Measurements from ENCODE around the gene IGSF9B.
A peak's percentile ranks its signal among the peaks of the same experiment; 100 is the strongest.

IGSF9B gene

DNA sequence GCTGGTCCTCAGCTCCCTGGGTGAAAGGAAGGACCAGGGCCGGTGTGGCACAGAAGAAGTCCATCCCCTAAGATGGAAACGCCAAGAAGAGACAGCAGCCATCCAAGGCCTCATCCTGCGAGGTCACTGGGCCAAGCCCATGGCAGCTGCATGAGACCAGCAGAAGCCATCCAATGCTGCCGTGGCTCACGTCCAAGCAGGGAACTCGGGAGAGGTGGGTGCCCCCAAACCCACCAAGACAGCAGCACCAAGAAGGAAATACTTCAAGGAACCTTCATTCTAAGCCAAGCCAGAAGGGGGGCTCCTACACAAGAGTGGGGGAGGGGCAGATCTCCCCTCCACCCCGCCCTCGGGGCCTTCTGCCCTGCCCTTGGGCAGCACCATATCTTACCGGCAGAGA lies 49.6 kb downstream of the IGSF9B start:
- TF ChIP-seq TAF1 (IDR thresholded peaks at IDR 0.05; ENCODE audit: low read depth, low read length) (no peak), POU2F2 (IDR thresholded peaks at IDR 0.05; ENCODE audit: low read depth, low read length) (no peak), POLR2AphosphoS5 (IDR thresholded peaks at IDR 0.05; ENCODE audit: low read depth, low read length) (no peak), PAX5 (IDR thresholded peaks at IDR 0.05; ENCODE audit: insufficient read depth, low read length, severe bottlenecking) (no peak), POLR2A (IDR thresholded peaks at IDR 0.05; ENCODE audit: low read depth, low read length) (no peak), SPI1 (IDR thresholded peaks at IDR 0.05; ENCODE audit: low read depth, low read length) (no peak)
- no peak for FAIRE-seq
- DNase-seq (ENCODE audit: insufficient read length, low spot score): no peak

DNA sequence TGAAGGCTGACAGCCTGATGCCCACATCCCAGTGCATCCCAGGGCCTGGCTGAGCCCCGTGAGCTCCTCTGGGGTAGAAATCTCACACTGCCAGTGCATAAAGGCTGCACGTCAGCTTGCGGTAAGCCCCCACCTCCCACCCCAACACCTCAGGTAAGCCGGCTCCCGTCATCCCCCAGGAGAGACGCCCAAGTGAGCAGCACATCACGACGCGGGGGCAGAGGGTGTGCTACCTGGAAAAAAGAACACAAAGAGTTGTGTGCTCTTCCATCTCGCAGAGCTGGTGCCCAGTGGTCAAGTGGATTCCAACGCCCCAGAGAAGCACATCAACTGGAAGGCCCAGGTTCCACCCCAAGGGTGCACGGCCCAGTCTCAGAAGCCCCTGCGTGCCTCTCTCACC lies 50.0 kb downstream of the IGSF9B start:
- no peak for FAIRE-seq
- no peak for DNase-seq (ENCODE audit: insufficient read length, low spot score)
- TF ChIP-seq POLR2AphosphoS5 (IDR thresholded peaks at IDR 0.05; ENCODE audit: low read depth, low read length): no peak

DNA sequence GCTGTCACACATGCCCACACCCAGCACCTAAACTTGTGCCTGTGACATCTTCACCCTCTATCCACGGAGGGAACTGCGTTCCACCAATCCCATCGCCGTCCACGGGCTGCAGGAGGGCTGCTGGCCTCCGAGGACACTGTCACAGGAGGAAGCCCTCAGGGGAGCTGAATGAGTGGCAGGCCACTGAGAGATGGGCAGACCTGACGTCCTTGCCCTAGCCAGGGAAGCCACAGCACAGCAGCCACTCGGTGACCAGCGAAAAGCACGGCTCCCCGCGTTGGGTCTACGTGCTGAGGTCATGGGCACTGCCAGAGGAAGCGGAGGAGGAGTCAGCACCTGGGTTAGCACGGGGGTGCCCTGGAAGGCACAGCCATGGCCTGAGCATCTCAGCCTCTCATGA lies 50.5 kb downstream of the IGSF9B start:
- no peak for DNase-seq (ENCODE audit: insufficient read length, low spot score)
- no peak for FAIRE-seq
- TF ChIP-seq TAF1 (IDR thresholded peaks at IDR 0.05; ENCODE audit: low read depth, low read length) (no peak), POLR2AphosphoS5 (IDR thresholded peaks at IDR 0.05; ENCODE audit: low read depth, low read length) (no peak), POLR2A (IDR thresholded peaks at IDR 0.05; ENCODE audit: low read depth, low read length) (no peak), SPI1 (IDR thresholded peaks at IDR 0.05; ENCODE audit: low read depth, low read length) (no peak), POU2F2 (IDR thresholded peaks at IDR 0.05; ENCODE audit: low read depth, low read length) (no peak), PAX5 (IDR thresholded peaks at IDR 0.05; ENCODE audit: insufficient read depth, low read length, severe bottlenecking) (no peak)

DNA sequence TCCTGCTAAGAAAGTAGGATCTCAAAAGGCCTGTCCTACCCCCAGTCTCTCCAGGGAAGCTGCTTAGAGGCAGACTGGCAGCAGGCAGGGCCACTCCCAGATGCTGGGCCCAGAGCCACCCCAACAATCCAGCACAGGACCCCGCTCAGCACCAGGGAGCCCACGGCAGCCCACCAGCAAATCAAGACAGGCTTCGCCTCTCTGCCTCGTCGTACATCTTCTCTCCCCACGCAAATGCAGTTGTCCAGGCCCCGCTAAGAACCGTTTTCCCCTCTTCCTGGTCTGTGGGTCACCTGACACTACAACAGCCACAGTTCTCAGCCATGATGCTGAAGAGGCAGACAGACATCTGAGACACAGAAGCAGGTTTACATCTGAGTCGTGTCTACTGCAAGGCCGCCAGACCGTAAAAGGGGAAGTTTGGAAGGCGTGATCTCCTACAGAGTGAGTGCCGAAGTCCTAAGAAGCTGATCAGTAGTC lies 51.1 kb downstream of the IGSF9B start:
- FAIRE-seq (peak; percentile 35), DNase-seq (ENCODE audit: insufficient read length, low spot score) (no peak)
- TF ChIP-seq SPI1 (IDR thresholded peaks at IDR 0.05; ENCODE audit: low read depth, low read length) (no peak), PAX5 (IDR thresholded peaks at IDR 0.05; ENCODE audit: insufficient read depth, low read length, severe bottlenecking) (peak; percentile 47)

DNA sequence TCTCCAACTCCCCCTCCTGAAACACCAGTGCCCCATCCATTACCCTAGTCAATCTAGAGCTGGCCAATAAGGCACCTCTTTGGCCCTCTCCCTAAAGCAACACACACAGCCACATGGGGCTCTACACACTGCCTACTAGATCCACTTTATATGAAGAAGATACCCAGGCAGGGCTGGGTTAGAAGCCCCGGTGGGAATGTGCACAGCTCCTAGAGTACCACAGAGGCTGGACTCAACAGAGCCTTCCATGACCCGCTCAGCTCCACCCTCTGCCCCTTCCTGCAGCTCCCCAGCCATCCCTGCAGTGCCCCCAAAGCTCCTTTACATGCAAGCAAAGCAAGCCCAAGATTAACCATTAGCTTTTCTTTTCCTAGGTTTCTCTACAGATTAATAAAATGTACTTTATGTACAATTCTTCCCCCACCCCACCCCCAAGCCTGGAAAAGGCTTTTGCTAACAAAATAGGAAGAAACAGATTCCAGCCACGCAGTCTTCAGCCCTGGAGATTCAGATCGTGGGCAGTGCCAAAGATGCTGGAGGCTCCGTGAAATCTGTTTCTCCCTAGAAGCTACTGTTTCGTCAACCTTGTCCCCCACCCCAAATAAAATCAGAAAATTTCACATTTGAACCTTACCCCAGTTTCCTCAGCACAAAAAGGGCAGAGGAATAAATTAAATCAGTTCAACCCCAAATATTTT lies 51.8 kb downstream of the IGSF9B start:
- no peak for FAIRE-seq

DNA sequence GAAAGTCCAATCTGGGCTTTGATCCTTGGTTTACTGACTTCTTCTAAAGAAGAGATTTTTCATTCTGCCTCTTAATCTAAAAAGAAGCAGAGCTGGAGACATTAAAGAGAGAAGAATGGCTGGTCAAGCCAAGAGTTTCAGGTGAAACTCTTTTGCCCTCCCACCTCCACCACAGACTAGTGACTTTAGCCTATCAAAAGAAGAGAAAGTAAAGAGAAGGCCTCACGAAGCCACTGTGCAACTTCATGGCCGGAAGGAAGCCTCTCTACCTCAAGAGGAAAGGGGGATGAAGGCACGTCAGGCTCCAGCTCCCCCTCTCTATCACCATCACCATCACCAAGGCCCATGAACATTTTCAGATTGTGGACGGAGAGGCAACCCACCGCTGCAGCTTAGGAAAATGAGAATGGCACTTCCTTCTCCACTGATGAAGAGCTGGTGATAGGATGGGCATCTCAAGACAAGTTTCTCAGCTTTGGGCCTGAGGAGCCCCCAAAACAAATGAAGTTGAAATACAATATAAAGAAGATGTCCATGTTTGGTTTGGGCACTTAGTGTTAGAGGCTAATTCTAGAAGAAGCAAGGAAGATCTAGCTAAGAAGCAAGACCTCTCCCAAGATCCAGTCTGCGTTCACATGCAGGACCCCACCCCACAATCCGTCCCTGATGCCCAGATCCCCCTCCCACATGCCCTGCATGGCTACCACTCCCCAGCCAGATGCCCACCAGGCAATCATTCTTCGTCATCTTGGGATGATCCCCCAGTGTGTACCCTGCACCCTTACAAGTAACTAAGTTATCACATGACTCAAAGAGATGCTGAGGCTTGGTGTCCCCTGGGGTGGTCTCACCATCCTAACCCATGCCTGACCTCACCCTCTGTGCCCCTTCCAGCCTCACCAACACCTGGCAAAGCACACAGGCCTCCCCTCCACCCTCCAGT lies 52.6 kb downstream of the IGSF9B start:
- TF ChIP-seq POLR2AphosphoS5 (IDR thresholded peaks at IDR 0.05; ENCODE audit: low read depth, low read length): no peak
- no peak for TF ChIP-seq PAX5 (IDR thresholded peaks at IDR 0.05; ENCODE audit: insufficient read depth, low read length, severe bottlenecking)
- no peak for TF ChIP-seq TAF1 (IDR thresholded peaks at IDR 0.05; ENCODE audit: low read depth, low read length)
- TF ChIP-seq POLR2A (IDR thresholded peaks at IDR 0.05; ENCODE audit: low read depth, low read length): no peak
- TF ChIP-seq SPI1 (IDR thresholded peaks at IDR 0.05; ENCODE audit: low read depth, low read length): no peak
- no peak for TF ChIP-seq POU2F2 (IDR thresholded peaks at IDR 0.05; ENCODE audit: low read depth, low read length)
- DNase-seq (ENCODE audit: insufficient read length, low spot score) (no peak), FAIRE-seq (no peak)

More for the DNA sequence above, 51.8 kb downstream of the IGSF9B start:
- no peak for TF ChIP-seq POU2F2 (IDR thresholded peaks at IDR 0.05; ENCODE audit: low read depth, low read length)
- TF ChIP-seq POLR2A (IDR thresholded peaks at IDR 0.05; ENCODE audit: low read depth, low read length): no peak
- TF ChIP-seq SPI1 (IDR thresholded peaks at IDR 0.05; ENCODE audit: low read depth, low read length): no peak
- TF ChIP-seq TAF1 (IDR thresholded peaks at IDR 0.05; ENCODE audit: low read depth, low read length): no peak
- no peak for TF ChIP-seq PAX5 (IDR thresholded peaks at IDR 0.05; ENCODE audit: insufficient read depth, low read length, severe bottlenecking)
- TF ChIP-seq POLR2AphosphoS5 (IDR thresholded peaks at IDR 0.05; ENCODE audit: low read depth, low read length): no peak
- no peak for DNase-seq (ENCODE audit: insufficient read length, low spot score)

DNA sequence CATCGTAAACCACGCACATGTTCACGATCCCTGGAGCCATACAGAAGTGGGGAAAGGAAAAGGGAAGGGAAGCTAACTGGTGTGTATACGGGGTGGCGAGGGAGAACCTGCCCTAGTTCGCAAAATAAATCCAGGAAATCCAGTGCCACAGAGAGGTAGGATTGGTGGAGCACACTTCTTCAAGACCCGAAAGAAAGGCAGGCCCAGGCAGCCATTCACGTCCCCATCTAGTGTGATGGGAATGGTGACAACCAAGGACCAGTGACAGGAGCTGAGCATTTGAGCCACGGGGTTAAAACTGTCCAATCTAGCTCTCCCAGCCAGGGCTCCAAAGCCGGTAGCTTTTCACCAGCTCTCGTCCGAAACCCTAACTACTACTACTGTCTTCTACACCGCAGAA lies 53.7 kb downstream of the IGSF9B start:
- TF ChIP-seq POU2F2 (IDR thresholded peaks at IDR 0.05; ENCODE audit: low read depth, low read length): no peak
- TF ChIP-seq POLR2AphosphoS5 (IDR thresholded peaks at IDR 0.05; ENCODE audit: low read depth, low read length): no peak
- no peak for TF ChIP-seq TAF1 (IDR thresholded peaks at IDR 0.05; ENCODE audit: low read depth, low read length)
- no peak for TF ChIP-seq PAX5 (IDR thresholded peaks at IDR 0.05; ENCODE audit: insufficient read depth, low read length, severe bottlenecking)
- TF ChIP-seq POLR2A (IDR thresholded peaks at IDR 0.05; ENCODE audit: low read depth, low read length): no peak
- no peak for TF ChIP-seq SPI1 (IDR thresholded peaks at IDR 0.05; ENCODE audit: low read depth, low read length)
- DNase-seq (ENCODE audit: insufficient read length, low spot score): no peak
- FAIRE-seq: no peak

DNA sequence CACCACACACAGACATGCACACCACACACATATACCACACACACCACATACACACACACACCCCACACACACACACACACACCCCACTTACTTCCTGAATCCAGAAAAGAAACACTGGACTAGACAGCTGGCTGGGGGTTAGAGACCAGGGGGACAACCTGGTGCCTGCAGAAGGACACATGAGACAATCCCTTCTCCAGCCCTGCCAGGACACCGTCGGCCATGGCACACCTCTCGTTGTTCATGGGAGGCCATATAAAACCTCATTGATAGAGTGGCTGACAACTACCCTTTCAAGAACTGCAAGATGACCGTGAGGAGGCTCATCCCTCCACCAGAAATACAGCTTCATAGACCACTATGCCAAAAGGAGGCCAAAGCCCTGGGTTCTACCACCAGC lies 54.3 kb downstream of the IGSF9B start:
- FAIRE-seq: no peak
- no peak for TF ChIP-seq SPI1 (IDR thresholded peaks at IDR 0.05; ENCODE audit: low read depth, low read length)
- TF ChIP-seq TAF1 (IDR thresholded peaks at IDR 0.05; ENCODE audit: low read depth, low read length): no peak
- no peak for TF ChIP-seq POU2F2 (IDR thresholded peaks at IDR 0.05; ENCODE audit: low read depth, low read length)
- no peak for TF ChIP-seq POLR2A (IDR thresholded peaks at IDR 0.05; ENCODE audit: low read depth, low read length)
- no peak for TF ChIP-seq POLR2AphosphoS5 (IDR thresholded peaks at IDR 0.05; ENCODE audit: low read depth, low read length)
- no peak for TF ChIP-seq PAX5 (IDR thresholded peaks at IDR 0.05; ENCODE audit: insufficient read depth, low read length, severe bottlenecking)

DNA sequence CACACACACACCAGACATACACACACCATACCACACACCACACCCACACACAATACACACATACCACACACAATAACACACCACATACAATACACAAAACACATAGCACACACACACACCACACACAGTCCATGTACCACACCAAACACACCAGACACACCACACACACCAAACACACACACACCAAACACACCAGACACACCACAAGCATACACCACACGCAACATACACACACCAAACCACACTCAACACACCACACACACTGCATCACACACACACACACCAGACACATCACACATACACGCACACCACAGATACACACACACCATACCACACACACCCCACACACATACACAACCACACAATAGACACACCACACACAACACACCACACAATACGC lies 54.8 kb downstream of the IGSF9B start:
- DNase-seq (ENCODE audit: insufficient read length, low spot score) (no peak), FAIRE-seq (peak; percentile 95)
- TF ChIP-seq TAF1 (IDR thresholded peaks at IDR 0.05; ENCODE audit: low read depth, low read length): no peak
- TF ChIP-seq PAX5 (IDR thresholded peaks at IDR 0.05; ENCODE audit: insufficient read depth, low read length, severe bottlenecking): no peak
- TF ChIP-seq SPI1 (IDR thresholded peaks at IDR 0.05; ENCODE audit: low read depth, low read length): no peak
- TF ChIP-seq POLR2A (IDR thresholded peaks at IDR 0.05; ENCODE audit: low read depth, low read length): no peak
- TF ChIP-seq POU2F2 (IDR thresholded peaks at IDR 0.05; ENCODE audit: low read depth, low read length): no peak
- TF ChIP-seq POLR2AphosphoS5 (IDR thresholded peaks at IDR 0.05; ENCODE audit: low read depth, low read length): no peak

More for the DNA sequence above, 54.3 kb downstream of the IGSF9B start:
- DNase-seq (ENCODE audit: insufficient read length, low spot score): no peak

Measured in GM12891 (cell line).